WTC11 (cell line): ENCODE results near the gene MEIOSIN. TPM values are rescaled to one million over a fixed set of nuclear protein-coding genes. Genes with fewer than 3 reads are reported as not detected.

Source experiments
- ATAC-seq: fragments of 200-7000 bp; cut with Tn5 transposase; 2 replicates; pipeline ENCODE4 v1.10.0; 2021; ENCODE audit warnings: mild to moderate bottlenecking, moderate library complexity
- CTCF ChIA-PET: fragments of 300-600 bp; sonication (Branson Sonifier 250); formaldehyde crosslinking; loops from one replicate; lab custom pipeline; 2021; ENCODE audit warnings: antibody characterized with exemption; lab: Charles Lee
- POLR2A ChIA-PET: fragments of 350-600 bp; sonication (Branson Sonifier 250); formaldehyde crosslinking; loops from one replicate; lab custom pipeline; 2021; ENCODE audit warnings: antibody characterized with exemption; lab: Charles Lee
- DNase-seq: peaks from one replicate; pipeline ENCODE4 v3.0.0; 2021; ENCODE audit warnings: low spot score
- H3K27ac Mint-ChIP-seq: 2 replicates; pipeline ENCODE4 v1.8.0; 2021; ENCODE audit warnings: mixed read lengths
- H3K27me3 Mint-ChIP-seq: 2 replicates; pipeline ENCODE4 v1.8.0; 2021; ENCODE audit warnings: low read depth, mild to moderate bottlenecking, moderate library complexity, mixed read lengths
- H3K36me3 Mint-ChIP-seq: 2 replicates; pipeline ENCODE4 v1.8.0; 2021; ENCODE audit warnings: mixed read lengths
- H3K4me1 Mint-ChIP-seq: 2 replicates; pipeline ENCODE4 v1.8.0; 2022; ENCODE audit warnings: mixed read lengths
- H3K4me3 Mint-ChIP-seq: 2 replicates; pipeline ENCODE4 v1.8.0; 2021; ENCODE audit warnings: mild to moderate bottlenecking, moderate library complexity, mixed read lengths
- H3K9me3 Mint-ChIP-seq: 2 replicates; pipeline ENCODE4 v1.8.0; 2021; ENCODE audit warnings: mixed read lengths
- ATF1 ChIP-seq: sonication (generic); formaldehyde crosslinking; IDR thresholded peaks from 2 replicates; pipeline ENCODE4 v1.8.1; 2023; ENCODE audit warnings: mild to moderate bottlenecking, moderate library complexity, missing genetic modification reagents
- FOXP1 ChIP-seq: sonication (generic); formaldehyde crosslinking; IDR thresholded peaks from 2 replicates; pipeline ENCODE4 v1.8.0; 2022; ENCODE audit warnings: missing genetic modification reagents, mild to moderate bottlenecking, moderate library complexity, borderline replicate concordance
- GABPB1 ChIP-seq: sonication (generic); formaldehyde crosslinking; IDR thresholded peaks from 2 replicates; pipeline ENCODE4 v1.8.1; 2023; ENCODE audit warnings: mild to moderate bottlenecking, missing genetic modification reagents
- GRHL2 ChIP-seq: fragments of 250-450 bp; sonication (Bioruptor Pico); IDR thresholded peaks from 2 replicates; pipeline ENCODE4 v1.8.0; 2022; ENCODE audit warnings: mild to moderate bottlenecking, moderate library complexity; ENCODE audit not compliant: insufficient replicate concordance, severe bottlenecking
- KAT7 ChIP-seq: sonication (generic); formaldehyde crosslinking; IDR thresholded peaks from 2 replicates; pipeline ENCODE4 v1.8.1; 2023; ENCODE audit warnings: missing genetic modification reagents, mild to moderate bottlenecking, borderline replicate concordance
- NFATC4 ChIP-seq: fragments of 250-450 bp; sonication (Bioruptor Pico); IDR thresholded peaks from 2 replicates; pipeline ENCODE4 v1.9.0; 2021; ENCODE audit warnings: mild to moderate bottlenecking
- NFYB ChIP-seq: sonication (generic); formaldehyde crosslinking; conservative IDR thresholded peaks from 2 replicates; pipeline ENCODE4 v1.8.0; 2022; ENCODE audit warnings: low read depth, missing genetic modification reagents
- NR1H2 ChIP-seq: sonication (generic); formaldehyde crosslinking; IDR thresholded peaks from 2 replicates; pipeline ENCODE4 v1.9.0; 2021; ENCODE audit warnings: mild to moderate bottlenecking, moderate library complexity, missing genetic modification reagents
- SMAD4 ChIP-seq: sonication (generic); formaldehyde crosslinking; IDR thresholded peaks from 2 replicates; pipeline ENCODE4 v1.8.0; 2022; ENCODE audit warnings: mild to moderate bottlenecking, missing genetic modification reagents
- SOX15 ChIP-seq: fragments of 250-450 bp; sonication (Bioruptor Pico); IDR thresholded peaks from 2 replicates; pipeline ENCODE4 v1.9.0; 2021; ENCODE audit warnings: mild to moderate bottlenecking
- ZBTB21 ChIP-seq: sonication (generic); formaldehyde crosslinking; IDR thresholded peaks from 2 replicates; pipeline ENCODE4 v1.8.1; 2023; ENCODE audit warnings: mild to moderate bottlenecking, missing genetic modification reagents, borderline replicate concordance
- ZNF232 ChIP-seq: sonication (generic); formaldehyde crosslinking; IDR thresholded peaks from 2 replicates; pipeline ENCODE4 v1.8.0; 2022; ENCODE audit warnings: mild to moderate bottlenecking, missing genetic modification reagents
- ZNF317 ChIP-seq: sonication (generic); formaldehyde crosslinking; IDR thresholded peaks from 2 replicates; pipeline ENCODE4 v1.8.1; 2023; ENCODE audit warnings: low read depth, mild to moderate bottlenecking, moderate library complexity, missing genetic modification reagents, borderline replicate concordance
- total RNA-seq: library from RNA; stranded (reverse); gene quantifications from 3 replicates; pipeline ENCODE4 v1.2.3, GENCODE V29; 2021
- TF ChIP-seq, protein P1 (sequence below): sonication (generic); formaldehyde crosslinking; IDR thresholded peaks from 2 replicates; pipeline ENCODE4 v1.8.0; 2023; ENCODE audit warnings: missing genetic modification reagents, mild to moderate bottlenecking, borderline replicate concordance
- TF ChIP-seq, protein P2 (sequence below): sonication (generic); formaldehyde crosslinking; IDR thresholded peaks from 2 replicates; pipeline ENCODE4 v1.8.1; 2023; ENCODE audit warnings: mild to moderate bottlenecking, missing genetic modification reagents, borderline replicate concordance
- TF ChIP-seq, protein P3 (sequence below): sonication (generic); formaldehyde crosslinking; IDR thresholded peaks from 2 replicates; pipeline ENCODE4 v1.8.0; 2022; ENCODE audit warnings: missing genetic modification reagents
- TF ChIP-seq, protein P4 (sequence below): sonication (generic); formaldehyde crosslinking; IDR thresholded peaks from 2 replicates; pipeline ENCODE4 v1.8.1; 2022; ENCODE audit warnings: low read depth, missing genetic modification reagents, borderline replicate concordance
- TF ChIP-seq, protein P5 (sequence below): sonication (generic); formaldehyde crosslinking; IDR thresholded peaks from 2 replicates; pipeline ENCODE4 v1.8.1; 2023; ENCODE audit warnings: mild to moderate bottlenecking, moderate library complexity, missing genetic modification reagents

Gene MEIOSIN
- total RNA-seq, 1 experiment from 2014 or later = not detected

DNA sequence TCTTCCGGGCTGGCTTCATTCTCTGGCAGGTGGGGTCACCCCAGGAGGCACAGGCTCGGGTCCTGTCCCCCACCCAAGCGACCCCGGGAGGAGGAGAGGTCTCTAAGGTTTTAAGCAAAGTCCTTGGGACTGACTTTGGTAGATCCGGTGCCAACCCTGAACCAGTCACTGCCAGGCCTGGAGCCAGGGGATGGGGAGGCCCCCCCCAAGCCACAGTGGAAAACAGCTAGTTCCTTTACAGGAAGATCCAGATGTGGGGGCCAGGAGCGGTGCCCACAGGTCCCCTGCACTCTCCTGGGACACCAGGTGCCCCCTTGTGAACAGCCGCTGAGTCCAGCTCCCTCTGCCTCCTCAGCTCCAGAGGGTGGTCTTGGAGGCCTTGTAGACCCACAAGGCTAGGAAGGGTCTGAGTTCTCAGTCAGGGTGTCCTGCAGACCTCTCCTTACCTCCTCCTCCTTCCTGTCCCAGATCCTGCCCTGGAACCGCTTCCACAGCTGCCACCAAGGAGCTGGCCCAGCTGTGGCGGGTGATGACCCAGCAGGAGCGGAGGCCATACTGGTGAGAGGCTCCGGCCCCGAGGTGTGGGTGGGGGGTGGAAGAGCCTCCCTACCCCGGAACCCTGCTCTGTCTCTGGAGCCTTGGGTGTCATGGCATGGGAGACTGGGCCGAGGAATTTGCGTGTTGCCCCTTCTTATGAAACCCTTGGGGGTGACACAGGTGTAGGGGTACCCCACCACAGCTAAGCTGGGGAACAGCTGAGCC is 29.8 kb downstream of the MEIOSIN start:
- Mint-ChIP-seq H3K9me3 (no peaks in the 10 kb centered on the region), H3K27me3 (peaks cover 14% of the 10 kb centered on the region), H3K27ac (no peak overlapping the region), H3K4me1 (peaks cover 18% of the 10 kb centered on the region), H3K4me3 (no peak overlapping the region), H3K36me3 (no peaks in the 10 kb centered on the region)
- POLR2A ChIA-PET = interaction anchor here (0.6 to 1.8 kb wide), 3 partner anchors 20 to 71 kb away, joined by 4 to 8 read pairs (median 5); partner anchors contain the start of genes DMPK and QPCTL
- ATAC-seq (no peak), DNase-seq (no peak)
- TF ChIP-seq, protein P1, sequence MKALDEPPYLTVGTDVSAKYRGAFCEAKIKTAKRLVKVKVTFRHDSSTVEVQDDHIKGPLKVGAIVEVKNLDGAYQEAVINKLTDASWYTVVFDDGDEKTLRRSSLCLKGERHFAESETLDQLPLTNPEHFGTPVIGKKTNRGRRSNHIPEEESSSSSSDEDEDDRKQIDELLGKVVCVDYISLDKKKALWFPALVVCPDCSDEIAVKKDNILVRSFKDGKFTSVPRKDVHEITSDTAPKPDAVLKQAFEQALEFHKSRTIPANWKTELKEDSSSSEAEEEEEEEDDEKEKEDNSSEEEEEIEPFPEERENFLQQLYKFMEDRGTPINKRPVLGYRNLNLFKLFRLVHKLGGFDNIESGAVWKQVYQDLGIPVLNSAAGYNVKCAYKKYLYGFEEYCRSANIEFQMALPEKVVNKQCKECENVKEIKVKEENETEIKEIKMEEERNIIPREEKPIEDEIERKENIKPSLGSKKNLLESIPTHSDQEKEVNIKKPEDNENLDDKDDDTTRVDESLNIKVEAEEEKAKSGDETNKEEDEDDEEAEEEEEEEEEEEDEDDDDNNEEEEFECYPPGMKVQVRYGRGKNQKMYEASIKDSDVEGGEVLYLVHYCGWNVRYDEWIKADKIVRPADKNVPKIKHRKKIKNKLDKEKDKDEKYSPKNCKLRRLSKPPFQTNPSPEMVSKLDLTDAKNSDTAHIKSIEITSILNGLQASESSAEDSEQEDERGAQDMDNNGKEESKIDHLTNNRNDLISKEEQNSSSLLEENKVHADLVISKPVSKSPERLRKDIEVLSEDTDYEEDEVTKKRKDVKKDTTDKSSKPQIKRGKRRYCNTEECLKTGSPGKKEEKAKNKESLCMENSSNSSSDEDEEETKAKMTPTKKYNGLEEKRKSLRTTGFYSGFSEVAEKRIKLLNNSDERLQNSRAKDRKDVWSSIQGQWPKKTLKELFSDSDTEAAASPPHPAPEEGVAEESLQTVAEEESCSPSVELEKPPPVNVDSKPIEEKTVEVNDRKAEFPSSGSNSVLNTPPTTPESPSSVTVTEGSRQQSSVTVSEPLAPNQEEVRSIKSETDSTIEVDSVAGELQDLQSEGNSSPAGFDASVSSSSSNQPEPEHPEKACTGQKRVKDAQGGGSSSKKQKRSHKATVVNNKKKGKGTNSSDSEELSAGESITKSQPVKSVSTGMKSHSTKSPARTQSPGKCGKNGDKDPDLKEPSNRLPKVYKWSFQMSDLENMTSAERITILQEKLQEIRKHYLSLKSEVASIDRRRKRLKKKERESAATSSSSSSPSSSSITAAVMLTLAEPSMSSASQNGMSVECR (CRISPR knock-in tag) = no peak
- no peak for TF ChIP-seq FOXP1 (CRISPR knock-in tag)
- no peak for TF ChIP-seq KAT7 (CRISPR knock-in tag)
- TF ChIP-seq ZNF317 (CRISPR knock-in tag) = no peak
- no peak for TF ChIP-seq SOX15 (CRISPR knock-in tag)
- TF ChIP-seq NFYB (CRISPR knock-in tag) = no peak
- no peak for TF ChIP-seq ATF1 (CRISPR knock-in tag)
- TF ChIP-seq ZNF232 (CRISPR knock-in tag) = no peak
- TF ChIP-seq, protein P2, sequence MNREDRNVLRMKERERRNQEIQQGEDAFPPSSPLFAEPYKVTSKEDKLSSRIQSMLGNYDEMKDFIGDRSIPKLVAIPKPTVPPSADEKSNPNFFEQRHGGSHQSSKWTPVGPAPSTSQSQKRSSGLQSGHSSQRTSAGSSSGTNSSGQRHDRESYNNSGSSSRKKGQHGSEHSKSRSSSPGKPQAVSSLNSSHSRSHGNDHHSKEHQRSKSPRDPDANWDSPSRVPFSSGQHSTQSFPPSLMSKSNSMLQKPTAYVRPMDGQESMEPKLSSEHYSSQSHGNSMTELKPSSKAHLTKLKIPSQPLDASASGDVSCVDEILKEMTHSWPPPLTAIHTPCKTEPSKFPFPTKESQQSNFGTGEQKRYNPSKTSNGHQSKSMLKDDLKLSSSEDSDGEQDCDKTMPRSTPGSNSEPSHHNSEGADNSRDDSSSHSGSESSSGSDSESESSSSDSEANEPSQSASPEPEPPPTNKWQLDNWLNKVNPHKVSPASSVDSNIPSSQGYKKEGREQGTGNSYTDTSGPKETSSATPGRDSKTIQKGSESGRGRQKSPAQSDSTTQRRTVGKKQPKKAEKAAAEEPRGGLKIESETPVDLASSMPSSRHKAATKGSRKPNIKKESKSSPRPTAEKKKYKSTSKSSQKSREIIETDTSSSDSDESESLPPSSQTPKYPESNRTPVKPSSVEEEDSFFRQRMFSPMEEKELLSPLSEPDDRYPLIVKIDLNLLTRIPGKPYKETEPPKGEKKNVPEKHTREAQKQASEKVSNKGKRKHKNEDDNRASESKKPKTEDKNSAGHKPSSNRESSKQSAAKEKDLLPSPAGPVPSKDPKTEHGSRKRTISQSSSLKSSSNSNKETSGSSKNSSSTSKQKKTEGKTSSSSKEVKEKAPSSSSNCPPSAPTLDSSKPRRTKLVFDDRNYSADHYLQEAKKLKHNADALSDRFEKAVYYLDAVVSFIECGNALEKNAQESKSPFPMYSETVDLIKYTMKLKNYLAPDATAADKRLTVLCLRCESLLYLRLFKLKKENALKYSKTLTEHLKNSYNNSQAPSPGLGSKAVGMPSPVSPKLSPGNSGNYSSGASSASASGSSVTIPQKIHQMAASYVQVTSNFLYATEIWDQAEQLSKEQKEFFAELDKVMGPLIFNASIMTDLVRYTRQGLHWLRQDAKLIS (CRISPR knock-in tag) = no peak
- TF ChIP-seq, protein P3, sequence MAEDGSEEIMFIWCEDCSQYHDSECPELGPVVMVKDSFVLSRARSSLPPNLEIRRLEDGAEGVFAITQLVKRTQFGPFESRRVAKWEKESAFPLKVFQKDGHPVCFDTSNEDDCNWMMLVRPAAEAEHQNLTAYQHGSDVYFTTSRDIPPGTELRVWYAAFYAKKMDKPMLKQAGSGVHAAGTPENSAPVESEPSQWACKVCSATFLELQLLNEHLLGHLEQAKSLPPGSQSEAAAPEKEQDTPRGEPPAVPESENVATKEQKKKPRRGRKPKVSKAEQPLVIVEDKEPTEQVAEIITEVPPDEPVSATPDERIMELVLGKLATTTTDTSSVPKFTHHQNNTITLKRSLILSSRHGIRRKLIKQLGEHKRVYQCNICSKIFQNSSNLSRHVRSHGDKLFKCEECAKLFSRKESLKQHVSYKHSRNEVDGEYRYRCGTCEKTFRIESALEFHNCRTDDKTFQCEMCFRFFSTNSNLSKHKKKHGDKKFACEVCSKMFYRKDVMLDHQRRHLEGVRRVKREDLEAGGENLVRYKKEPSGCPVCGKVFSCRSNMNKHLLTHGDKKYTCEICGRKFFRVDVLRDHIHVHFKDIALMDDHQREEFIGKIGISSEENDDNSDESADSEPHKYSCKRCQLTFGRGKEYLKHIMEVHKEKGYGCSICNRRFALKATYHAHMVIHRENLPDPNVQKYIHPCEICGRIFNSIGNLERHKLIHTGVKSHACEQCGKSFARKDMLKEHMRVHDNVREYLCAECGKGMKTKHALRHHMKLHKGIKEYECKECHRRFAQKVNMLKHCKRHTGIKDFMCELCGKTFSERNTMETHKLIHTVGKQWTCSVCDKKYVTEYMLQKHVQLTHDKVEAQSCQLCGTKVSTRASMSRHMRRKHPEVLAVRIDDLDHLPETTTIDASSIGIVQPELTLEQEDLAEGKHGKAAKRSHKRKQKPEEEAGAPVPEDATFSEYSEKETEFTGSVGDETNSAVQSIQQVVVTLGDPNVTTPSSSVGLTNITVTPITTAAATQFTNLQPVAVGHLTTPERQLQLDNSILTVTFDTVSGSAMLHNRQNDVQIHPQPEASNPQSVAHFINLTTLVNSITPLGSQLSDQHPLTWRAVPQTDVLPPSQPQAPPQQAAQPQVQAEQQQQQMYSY (CRISPR knock-in tag) = no peak
- TF ChIP-seq SMAD4 (CRISPR knock-in tag) = no peak
- TF ChIP-seq ZBTB21 (CRISPR knock-in tag) = no peak
- TF ChIP-seq, protein P4, sequence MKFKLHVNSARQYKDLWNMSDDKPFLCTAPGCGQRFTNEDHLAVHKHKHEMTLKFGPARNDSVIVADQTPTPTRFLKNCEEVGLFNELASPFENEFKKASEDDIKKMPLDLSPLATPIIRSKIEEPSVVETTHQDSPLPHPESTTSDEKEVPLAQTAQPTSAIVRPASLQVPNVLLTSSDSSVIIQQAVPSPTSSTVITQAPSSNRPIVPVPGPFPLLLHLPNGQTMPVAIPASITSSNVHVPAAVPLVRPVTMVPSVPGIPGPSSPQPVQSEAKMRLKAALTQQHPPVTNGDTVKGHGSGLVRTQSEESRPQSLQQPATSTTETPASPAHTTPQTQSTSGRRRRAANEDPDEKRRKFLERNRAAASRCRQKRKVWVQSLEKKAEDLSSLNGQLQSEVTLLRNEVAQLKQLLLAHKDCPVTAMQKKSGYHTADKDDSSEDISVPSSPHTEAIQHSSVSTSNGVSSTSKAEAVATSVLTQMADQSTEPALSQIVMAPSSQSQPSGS (CRISPR knock-in tag) = no peak
- TF ChIP-seq NR1H2 = no peak
- no peak for TF ChIP-seq GRHL2 (CRISPR knock-in tag)
- TF ChIP-seq GABPB1 = no peak
- TF ChIP-seq, protein P5, sequence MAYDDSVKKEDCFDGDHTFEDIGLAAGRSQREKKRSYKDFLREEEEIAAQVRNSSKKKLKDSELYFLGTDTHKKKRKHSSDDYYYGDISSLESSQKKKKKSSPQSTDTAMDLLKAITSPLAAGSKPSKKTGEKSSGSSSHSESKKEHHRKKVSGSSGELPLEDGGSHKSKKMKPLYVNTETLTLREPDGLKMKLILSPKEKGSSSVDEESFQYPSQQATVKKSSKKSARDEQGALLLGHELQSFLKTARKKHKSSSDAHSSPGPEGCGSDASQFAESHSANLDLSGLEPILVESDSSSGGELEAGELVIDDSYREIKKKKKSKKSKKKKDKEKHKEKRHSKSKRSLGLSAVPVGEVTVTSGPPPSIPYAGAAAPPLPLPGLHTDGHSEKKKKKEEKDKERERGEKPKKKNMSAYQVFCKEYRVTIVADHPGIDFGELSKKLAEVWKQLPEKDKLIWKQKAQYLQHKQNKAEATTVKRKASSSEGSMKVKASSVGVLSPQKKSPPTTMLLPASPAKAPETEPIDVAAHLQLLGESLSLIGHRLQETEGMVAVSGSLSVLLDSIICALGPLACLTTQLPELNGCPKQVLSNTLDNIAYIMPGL (CRISPR knock-in tag) = no peak
- no peak for TF ChIP-seq NFATC4
- CTCF ChIA-PET = interaction anchor here (0.6 to 2.9 kb wide), 5 partner anchors 10 to 54 kb away, joined by 3 to 23 read pairs (median 3); partner anchors contain the start of gene FBXO46
